K562 (cell line): ENCODE measurements around the gene CD300LB. TPM values are rescaled to one million over a fixed set of nuclear protein-coding genes. Genes with fewer than 3 reads are reported as not detected.
A peak's percentile ranks its signal among the peaks of the same experiment; 100 is the strongest.

Source experiments
- ATAC-seq: fragments of 200-7000 bp; cut with Tn5 transposase; 3 replicates; pipeline ENCODE4 v1.9.1; 2020; ENCODE audit warnings: moderate library complexity
- BruUV-seq: library from RNA; stranded (reverse); fragments of 400-500 nt; replicated peaks from 2 replicates; lab custom pipeline; 2021; lab: Mats Ljungman, UMichigan
- CTCF ChIA-PET: fragments of 300-600 bp; formaldehyde crosslinking; extraction: SDS; loops from one replicate; lab custom pipeline; 2021; ENCODE audit warnings: low intra/inter-chr PET ratio; lab: Yijun Ruan, JAX
- POLR2A ChIA-PET: fragments of 300-600, 350-650 bp; sonication (Branson Sonifier 250); formaldehyde crosslinking; extraction: SDS; loops from one replicate; lab custom pipeline; 2021; ENCODE audit warnings: antibody characterized with exemption, inconsistent platforms; lab: Yijun Ruan, JAX
- DNase-seq, 4 experiments: peaks; one replicate each; pipeline versions ENCODE4 v3.0.0 to v3.0.0-alpha.2; 2011 to 2018; ENCODE audit warnings: low spot score in 3 of 4, mixed read lengths in 3 of 4; ENCODE audit errors: extremely low read depth in 1 of 4
- FAIRE-seq: peaks from 2 replicates; lab custom pipeline; 2011; peaks lifted over from hg19 to GRCh38; lab: Jason Lieb, UNC
- H2AFZ ChIP-seq: 2 replicates; pipeline ENCODE4 v1.6.0; 2011; ENCODE audit warnings: low read depth, low read length, control low read depth, inconsistent platforms
- H3K27ac ChIP-seq: fragments of 200-600 bp; 3 replicates; pipeline ENCODE4 v1.8.0; 2011; ENCODE audit warnings: low read depth, mild to moderate bottlenecking, control low read depth, inconsistent platforms, low read length, moderate library complexity, mixed read lengths; ENCODE audit errors: extremely low read depth
- H3K27me3 ChIP-seq, 2 experiments: fragments of 300-600 bp in 1 of 2; 2 replicates in 1 of 2; 3 replicates in 1 of 2; pipeline versions ENCODE4 v1.6.0 to v1.8.0; 2011; ENCODE audit warnings: inconsistent platforms in 2 of 2, low read length in 2 of 2, mild to moderate bottlenecking in 1 of 2, mixed read lengths in 1 of 2, moderate library complexity in 1 of 2; ENCODE audit not compliant: control insufficient read depth in 2 of 2, insufficient read depth in 2 of 2
- H3K36me3 ChIP-seq: fragments of 300-600 bp; 3 replicates; pipeline ENCODE4 v1.8.0; 2011; ENCODE audit warnings: mild to moderate bottlenecking, low read length, inconsistent platforms; ENCODE audit not compliant: control insufficient read depth, insufficient read depth
- H3K4me1 ChIP-seq, 2 experiments: fragments of 200-600 bp in 1 of 2; replicated peaks in 1 of 2; 2 replicates in 1 of 2; 3 replicates in 1 of 2; pipeline versions ENCODE4 v1.5.1 to v1.8.0; 2011; ENCODE audit warnings: inconsistent platforms in 2 of 2, low read length in 2 of 2, mild to moderate bottlenecking in 1 of 2, mixed read lengths in 1 of 2, moderate library complexity in 1 of 2; ENCODE audit not compliant: control insufficient read depth in 2 of 2, insufficient read depth in 2 of 2
- H3K4me2 ChIP-seq: 2 replicates; pipeline ENCODE4 v1.6.1; 2011; ENCODE audit warnings: low read length, control low read depth, inconsistent platforms, mixed read lengths; ENCODE audit not compliant: insufficient read depth
- H3K4me3 ChIP-seq: fragments of 200-600 bp; sonication (generic), shearing (Covaris generic); 2 replicates; pipeline ENCODE4 v1.5.1; 2016; ENCODE audit warnings: control low read depth, inconsistent platforms
- H3K79me2 ChIP-seq: fragments of 200-600 bp; 3 replicates; pipeline ENCODE4 v1.8.0; 2011; ENCODE audit warnings: low read length, inconsistent platforms; ENCODE audit not compliant: control insufficient read depth, insufficient read depth
- H3K9ac ChIP-seq, 2 experiments: 2 replicates each; pipeline versions ENCODE4 v1.6.0 to v1.6.1; 2011; ENCODE audit warnings: low read depth in 2 of 2, low read length in 2 of 2, control low read depth in 1 of 2, inconsistent platforms in 1 of 2, mild to moderate bottlenecking in 1 of 2, mixed read lengths in 1 of 2; ENCODE audit not compliant: insufficient read depth in 1 of 2
- H3K9me1 ChIP-seq: one replicate; pipeline ENCODE4 v1.6.0; 2011; ENCODE audit warnings: inconsistent platforms, mild to moderate bottlenecking, low read length, moderate library complexity; ENCODE audit not compliant: control insufficient read depth, insufficient read depth
- H3K9me3 ChIP-seq: replicated peaks from 2 replicates; pipeline ENCODE4 v1.5.1; 2011; ENCODE audit warnings: low read depth, low read length, inconsistent platforms; ENCODE audit not compliant: control insufficient read depth, insufficient read depth
- H4K20me1 ChIP-seq: replicated peaks from 2 replicates; pipeline ENCODE4 v1.6.1; 2011; ENCODE audit warnings: low read length, inconsistent platforms, mixed read lengths; ENCODE audit not compliant: control insufficient read depth, insufficient read depth
- CTCF ChIP-seq, 3 experiments: IDR thresholded peaks in 2 of 3; conservative IDR thresholded peaks in 1 of 3; 2 replicates each; pipeline ENCODE4 v1.5.1; 2011 to 2012; ENCODE audit warnings: low read length in 3 of 3, mild to moderate bottlenecking in 3 of 3, control low read depth in 2 of 3, improper control_type of control experiment in 1 of 3, inconsistent platforms in 1 of 3, low read depth in 1 of 3, mixed read lengths in 1 of 3, moderate library complexity in 1 of 3; ENCODE audit not compliant: insufficient read depth in 2 of 3
- HCFC1 ChIP-seq: IDR thresholded peaks from 2 replicates; pipeline ENCODE4 v1.6.1; 2012; ENCODE audit warnings: low read depth, low read length, improper control_type of control experiment
- RAD21 ChIP-seq, 2 experiments: fragments of 250-450 bp in 1 of 2; fragments of 450-650 bp in 1 of 2; sonication (Bioruptor Pico) in 1 of 2; formaldehyde crosslinking in 1 of 2; IDR thresholded peaks in 1 of 2; conservative IDR thresholded peaks in 1 of 2; 2 replicates each; pipeline versions ENCODE4 v1.4.0 to v1.8.0; 2020 to 2022; ENCODE audit warnings: mild to moderate bottlenecking in 2 of 2, moderate library complexity in 1 of 2
- RB1 ChIP-seq: fragments of 450-650 bp; IDR thresholded peaks from 2 replicates; pipeline ENCODE4 v1.6.1; 2017; ENCODE audit warnings: low read depth, mild to moderate bottlenecking
- SMC3 ChIP-seq: conservative IDR thresholded peaks from 2 replicates; pipeline ENCODE4 v1.6.1; 2011; ENCODE audit warnings: low read depth, low read length, improper control_type of control experiment; ENCODE audit not compliant: insufficient read depth
- SNAPC5 ChIP-seq: fragments of 250-450 bp; sonication (Bioruptor Pico); IDR thresholded peaks from 2 replicates; pipeline ENCODE4 v1.8.0; 2021; ENCODE audit warnings: moderate library complexity, mild to moderate bottlenecking, inconsistent platforms
- WGBS: fragments of 100-300 bp; shearing (Covaris generic); methylation state at CpG from one replicate; pipeline ENCODE4 v1.1.6; 2016; ENCODE audit warnings: low coverage, mixed read lengths; ENCODE audit not compliant: insufficient coverage; ENCODE audit errors: missing lambda C conversion rate; 5-methylcytosine and 5-hydroxymethylcytosine counted together
- in situ Hi-C: fragments of 300-500 bp; cut with MboI; formaldehyde crosslinking; loops from 4 replicates; pipeline ENCODE4 v1.15.0; 2018; ENCODE audit warnings: inconsistent platforms, mixed read lengths
- intact Hi-C: fragments of 100-400 bp; cut with micrococcal nuclease; formaldehyde crosslinking; loops from 2 replicates; pipeline ENCODE4 v1.14.2; 2022
- polyA plus RNA-seq, 8 experiments: library from polyadenylated mRNA; depleted of rRNA in 4 of 8; stranded (reverse) in 5 of 8; unstranded in 3 of 8; fragments of >200 nt; fragmentation: Nextera tagmentation in 2 of 8; fragmentation: Illumina TruSeq in 1 of 8; extraction: Ambion mirVana in 2 of 8; extraction: Trizol in 1 of 8; gene quantifications; 2 replicates each; pipeline versions ENCODE4 v1.2.1 to v1.2.3, GENCODE V29; 2011 to 2014; ENCODE audit warnings: inconsistent platforms in 1 of 8, missing spikeins in 1 of 8
- total RNA-seq, 7 experiments: library from RNA; depleted of rRNA in 6 of 7; stranded (reverse); fragments of >200 nt in 6 of 7; fragmentation: Illumina TruSeq in 2 of 7; extraction: Trizol in 2 of 7; gene quantifications; 2 replicates each; pipeline versions ENCODE4 v1.2.1 to v1.2.3, GENCODE V29; 2011 to 2021; ENCODE audit warnings: low replicate concordance in 1 of 7

Gene CD300LB
- total and polyA plus RNA-seq, 9 of the 15 experiments (the other 6 are each of a cell fraction or from before 2014, with no cell fraction given), result not detected

GRCh38 chr17:74566132-74566753 is 35.0 kb upstream of the CD300LB start:
- BruUV-seq, result no TSS peak

More at GRCh38 chr17:74566132-74566753, 35.0 kb upstream of the CD300LB start:
- intact Hi-C loops, result no loop called here
- peak; percentile 28; the same call in 1 of the 2 replicates for TF ChIP-seq RB1
- TF ChIP-seq RAD21 (CRISPR knock-in tag; conservative IDR thresholded peaks at IDR 0.05 in 1 of 2, IDR thresholded peaks at IDR 0.05 in 1 of 2), result peak in 1 of 2 experiments; percentile 48; a peak in 2 of 4 replicates
- no peak for TF ChIP-seq HCFC1
- TF ChIP-seq SMC3, result 0 out of 2 replicates have a peak, but pooled peaks have one; percentile 4
- no peak for TF ChIP-seq SNAPC5 (CRISPR knock-in tag)
- TF ChIP-seq CTCF (IDR thresholded peaks at IDR 0.05 in 2 of 3, conservative IDR thresholded peaks at IDR 0.05 in 1 of 3; ENCODE audit: insufficient read depth in 2 of 3, low read depth in 1 of 3, low read length in 3 of 3), result peak; percentile 74 to 81 (median 80)
- no peak overlapping the region for H3K4me2 ChIP-seq
- no peaks in the 10 kb centered on the region for H3K36me3 ChIP-seq
- in situ Hi-C loops, result no loop called here
- ChIA-PET POLR2A (interaction anchor here (0.5 to 1.4 kb wide), 7 partner anchors 9 to 228 kb away, joined by 3 to 6 read pairs (median 3); no protein-coding TSS in a partner anchor), CTCF (no interaction called here)
- peaks cover 4% of the 10 kb centered on the region for H4K20me1 ChIP-seq
- no peak overlapping the region for H3K4me3 ChIP-seq
- H3K9me1 ChIP-seq, result no peaks in the 10 kb centered on the region
- no peak overlapping the region for H2AFZ ChIP-seq
- no peaks in the 10 kb centered on the region for H3K79me2 ChIP-seq
- H3K9me3 ChIP-seq, result no peaks in the 10 kb centered on the region
- ATAC-seq (peak; percentile 94), DNase-seq (peak; percentile 34 to 54 (median 52)), FAIRE-seq (peak; percentile 81)
- no peak overlapping the region for H3K27ac ChIP-seq
- WGBS, result 2% methylated on average over 9 of the region's 9 CpGs
- H3K27me3 ChIP-seq, result peaks cover 0 to 48% of the 10 kb centered on the region in 2 experiments; a peak in 4 of 5 replicates
- H3K4me1 ChIP-seq, result no peaks in the 10 kb centered on the region
- H3K9ac ChIP-seq, result no peak overlapping the region
